Measurements from ENCODE around the gene TIMM21. TPM values are rescaled to one million over a fixed set of nuclear protein-coding genes. Genes with fewer than 3 reads are reported as not detected.

TIMM21 gene
- total RNA-seq, 1 experiment from 2014 or later: 46.0 TPM

GRCh38 chr18:74152270-74152669 lies 3.9 kb downstream of the TIMM21 start:
- DNase-seq: no peak
- H3K27ac Mint-ChIP-seq: peak overlapping the region in 1 of 3 experiments; percentile 12; a peak in 2 of 7 replicates
- peaks cover 10 to 37% (median 28%) of the 10 kb centered on the region in 3 experiments for H3K36me3 Mint-ChIP-seq (ENCODE audit: insufficient read depth in 1 of 3, low read depth in 3 of 3)

More at GRCh38 chr18:74152270-74152669, 3.9 kb downstream of the TIMM21 start:
- Mint-ChIP-seq H3K9me3 (no peaks in the 10 kb centered on the region; a peak in 1 of 5 replicates), H3K4me3 (no peak overlapping the region; a peak in 1 of 5 replicates), H3K27me3 (ENCODE audit: low read depth) (peaks cover 1% of the 10 kb centered on the region; the same call in 1 of the 2 replicates), H3K4me1 (peaks cover 12 to 17% of the 10 kb centered on the region in 2 experiments)
- Histone ChIP-seq H3K56ac (ENCODE audit: insufficient read length, low read depth, low read length) (no peak overlapping the region), H3K9ac (ENCODE audit: extremely low read depth, insufficient read length, low read length) (no peak overlapping the region), H2BK5ac (ENCODE audit: insufficient read length, low read length) (no peak overlapping the region), H4K5ac (ENCODE audit: insufficient read length, low read depth, low read length) (no peak overlapping the region), H3K27me3 (ENCODE audit: insufficient read depth, low read length) (no peaks in the 10 kb centered on the region), H3K23me2 (ENCODE audit: insufficient read length, low read depth, low read length, poor library complexity, severe bottlenecking) (peaks cover 8% of the 10 kb centered on the region), H4K20me1 (ENCODE audit: control insufficient read depth, insufficient read depth, insufficient read length) (no peaks in the 10 kb centered on the region), H2BK12ac (ENCODE audit: insufficient read length, low read depth, low read length) (no peak overlapping the region), H2AFZ (ENCODE audit: low read length) (no peak overlapping the region), H3K79me1 (ENCODE audit: insufficient read depth, low read depth, low read length, poor library complexity, severe bottlenecking) (peaks cover 3% of the 10 kb centered on the region), H3K23ac (ENCODE audit: insufficient read length, low read depth, low read length) (no peak overlapping the region), H3T11ph (ENCODE audit: low read length) (no peak overlapping the region), H3K27ac (ENCODE audit: insufficient read length, low read depth, low read length) (no peak overlapping the region), H3K14ac (ENCODE audit: insufficient read depth, low read length) (no peak overlapping the region), H3K4me2 (ENCODE audit: insufficient read depth, insufficient read length, low read length) (no peak overlapping the region), H2BK20ac (ENCODE audit: low read depth, low read length, poor library complexity, severe bottlenecking) (no peak overlapping the region), H3K4ac (ENCODE audit: low read depth, low read length) (no peak overlapping the region), H3K79me2 (ENCODE audit: insufficient read depth, low read length) (peaks cover 17% of the 10 kb centered on the region), H3K9me3 (ENCODE audit: control insufficient read depth, low read depth, low read length) (no peaks in the 10 kb centered on the region), H4K91ac (ENCODE audit: insufficient read length, low read depth, low read length) (no peak overlapping the region), H3K18ac (ENCODE audit: insufficient read length, low read depth, low read length) (no peak overlapping the region), H2AK5ac (ENCODE audit: insufficient read length, low read length) (no peak overlapping the region), H2BK15ac (ENCODE audit: low read depth, low read length) (no peak overlapping the region), H4K8ac (replicated peaks; ENCODE audit: insufficient read length, low read depth, low read length) (no peak overlapping the region), H3K4me1 (ENCODE audit: insufficient read depth, low read length) (no peaks in the 10 kb centered on the region), H2BK120ac (ENCODE audit: low read depth, low read length, poor library complexity, severe bottlenecking) (no peak overlapping the region)
- TF ChIP-seq CTCF (conservative IDR thresholded peaks at IDR 0.05): no peak
- WGBS (ENCODE audit: extremely low coverage, insufficient read length, low lambda C conversion rate): no CpG with 5 or more reads among the region's 6 CpGs
